D721Med (cell line): ENCODE results near the gene GPC3.

Source experiments
- DNase-seq: peaks from one replicate; pipeline ENCODE4 v3.0.0; 2011; ENCODE audit warnings: low spot score; ENCODE audit not compliant: insufficient read length
- FAIRE-seq: peaks from 2 replicates; lab custom pipeline; 2011; peaks lifted over from hg19 to GRCh38; lab: Jason Lieb, UNC
- CTCF ChIP-seq: IDR thresholded peaks from 2 replicates; pipeline ENCODE4 v1.5.1; 2012; ENCODE audit warnings: mild to moderate bottlenecking, control low read depth; ENCODE audit not compliant: insufficient read depth; ENCODE audit errors: missing control alignments

GPC3 gene

DNA sequence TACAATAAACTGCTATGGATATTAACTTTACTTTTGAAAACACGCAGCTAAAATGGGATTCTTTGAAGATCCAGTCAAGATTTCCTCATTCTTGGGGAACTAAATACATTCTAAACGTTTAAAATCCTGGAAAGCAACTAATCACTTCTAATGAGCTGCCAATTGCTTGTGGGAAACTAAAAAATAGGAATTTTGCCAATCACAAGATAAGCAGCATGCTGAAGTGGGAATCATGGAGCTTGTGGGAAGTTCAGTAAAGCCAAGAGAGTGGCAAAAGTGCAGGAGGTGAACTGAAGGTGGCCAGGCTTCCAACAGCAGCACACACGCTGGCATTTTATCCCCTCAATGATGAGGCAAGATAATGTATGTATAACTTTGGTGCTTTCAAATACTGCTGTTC is 133.0 kb downstream of the GPC3 start:
- DNase-seq, result no peak
- TF ChIP-seq CTCF, result no peak
- FAIRE-seq, result no peak

DNA sequence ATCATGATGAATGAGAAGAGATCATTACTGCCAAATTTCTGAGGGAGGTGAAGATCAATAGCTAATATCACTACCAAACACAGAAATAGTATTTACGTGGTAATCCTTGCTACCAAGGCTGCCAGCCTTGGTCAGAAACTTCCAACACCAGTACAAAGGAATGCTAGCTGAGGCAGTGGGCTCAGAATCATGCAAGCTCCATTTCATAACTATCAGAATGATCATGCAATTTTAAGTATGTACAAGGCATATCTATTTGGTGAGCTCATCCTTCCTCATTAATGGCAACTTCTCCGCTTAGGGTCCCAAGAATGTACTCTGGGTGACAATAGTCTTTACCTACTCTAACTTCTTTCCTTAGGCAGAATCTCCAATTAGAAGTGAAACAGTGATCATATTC is 135.0 kb downstream of the GPC3 start:
- no peak for DNase-seq
- no peak for TF ChIP-seq CTCF
- FAIRE-seq, result no peak

GRCh38 chrX:133849676-133850075 is 135.7 kb downstream of the GPC3 start:
- TF ChIP-seq CTCF, result no peak
- DNase-seq, result no peak
- FAIRE-seq, result no peak

- no peak for TF ChIP-seq CTCF
- FAIRE-seq (no peak), DNase-seq (no peak)
These were observed 137.9 kb downstream of the GPC3 start for GRCh38 chrX:133847340-133847994.

GRCh38 chrX:133846311-133846710 is 139.1 kb downstream of the GPC3 start:
- TF ChIP-seq CTCF, result no peak
- no peak for FAIRE-seq
- DNase-seq, result no peak

DNA sequence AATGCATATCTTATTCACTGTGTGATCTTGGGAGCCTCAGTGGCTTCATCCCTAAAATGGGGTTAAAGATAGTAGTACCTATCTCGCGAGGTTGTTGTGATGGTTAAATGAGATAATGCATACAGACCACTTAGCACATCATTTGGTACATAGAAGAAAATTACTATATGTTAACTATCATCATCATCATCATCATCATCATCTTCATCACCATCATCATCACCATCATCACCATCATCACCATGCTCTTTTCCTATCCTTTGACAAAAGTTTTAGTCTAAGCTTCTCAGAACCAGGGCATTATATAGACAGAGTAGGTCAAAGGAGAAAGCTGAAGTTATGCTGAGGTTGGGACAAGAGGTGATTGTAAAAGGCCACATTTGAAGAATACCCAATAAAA is 145.0 kb downstream of the GPC3 start:
- TF ChIP-seq CTCF, result no peak
- DNase-seq (no peak), FAIRE-seq (peak; percentile 80)

DNA sequence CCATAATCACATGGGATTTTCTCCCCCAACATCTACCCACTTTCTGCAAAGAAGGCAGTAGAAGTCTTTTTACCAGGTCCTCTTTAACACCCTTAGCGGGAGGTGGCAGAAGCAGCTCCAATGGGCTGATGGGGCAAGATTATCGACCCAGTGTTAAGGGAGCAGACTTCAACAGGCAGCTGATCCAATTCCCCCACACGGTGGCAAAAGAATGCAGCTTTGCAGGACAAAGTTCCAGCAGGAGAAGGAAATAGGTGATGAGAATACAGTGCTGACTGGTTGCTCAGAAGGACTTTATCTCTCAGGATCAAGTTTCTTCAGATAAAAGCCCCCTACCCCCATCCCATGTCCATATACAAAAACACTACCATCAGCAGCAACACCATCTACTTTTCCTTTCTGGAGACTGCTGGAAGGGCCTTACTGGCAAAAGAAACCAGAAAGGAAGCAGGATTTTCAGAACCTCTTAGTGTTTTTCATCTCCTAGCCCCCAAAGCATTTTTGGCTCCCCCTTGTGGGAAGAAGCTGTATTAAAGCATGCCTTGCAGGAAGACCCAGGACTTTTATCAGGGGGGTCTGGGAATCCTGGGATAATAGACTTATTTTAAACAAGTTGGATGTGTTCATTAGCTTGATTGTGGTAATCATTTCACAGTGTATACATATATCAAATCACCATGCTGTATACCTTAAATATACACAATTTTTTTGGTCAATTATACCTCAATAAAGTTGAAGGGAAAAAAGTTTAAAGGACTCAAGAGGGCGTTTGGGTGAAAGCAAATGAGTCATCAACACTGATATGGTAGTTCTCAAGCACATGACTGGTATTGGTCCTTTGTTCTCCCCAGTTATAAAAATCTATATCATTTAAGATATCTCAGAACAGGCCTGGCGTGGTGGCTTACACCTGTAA is 146.4 kb downstream of the GPC3 start:
- no peak for FAIRE-seq
- TF ChIP-seq CTCF, result peak; percentile 46
- no peak for DNase-seq
